Activated T-cell treated with anti-CD3 and anti-CD28 coated beads, Interleukin-2, amount 50 U/mL, for 24 hours (primary cell): Measurements from ENCODE around the gene ACER3.
"Not testable (repeated sequence)": the region's sequence is repeated elsewhere in the genome, so short reads cannot be mapped to it uniquely, and the experiment has no call there.

Experiments used
- DNase-seq: peaks from one replicate; pipeline ENCODE4 v3.0.0-alpha.2; 2020
- H3K27ac Mint-ChIP-seq: 2 replicates; pipeline ENCODE4 v1.8.0; 2020; ENCODE audit warnings: mild to moderate bottlenecking, mixed read lengths
- H3K27me3 Mint-ChIP-seq: 2 replicates; pipeline ENCODE4 v1.8.0; 2020; ENCODE audit warnings: mixed read lengths
- H3K36me3 Mint-ChIP-seq: 2 replicates; pipeline ENCODE4 v1.8.0; 2020; ENCODE audit warnings: low read depth, mixed read lengths
- H3K4me1 Mint-ChIP-seq: 2 replicates; pipeline ENCODE4 v1.8.0; 2020; ENCODE audit warnings: low read depth, mixed read lengths
- H3K4me3 Mint-ChIP-seq: 2 replicates; pipeline ENCODE4 v1.8.0; 2020; ENCODE audit warnings: mild to moderate bottlenecking, moderate library complexity, mixed read lengths
- H3K9me3 Mint-ChIP-seq: 2 replicates; pipeline ENCODE4 v1.8.0; 2020; ENCODE audit warnings: mixed read lengths

The ACER3 gene

DNA sequence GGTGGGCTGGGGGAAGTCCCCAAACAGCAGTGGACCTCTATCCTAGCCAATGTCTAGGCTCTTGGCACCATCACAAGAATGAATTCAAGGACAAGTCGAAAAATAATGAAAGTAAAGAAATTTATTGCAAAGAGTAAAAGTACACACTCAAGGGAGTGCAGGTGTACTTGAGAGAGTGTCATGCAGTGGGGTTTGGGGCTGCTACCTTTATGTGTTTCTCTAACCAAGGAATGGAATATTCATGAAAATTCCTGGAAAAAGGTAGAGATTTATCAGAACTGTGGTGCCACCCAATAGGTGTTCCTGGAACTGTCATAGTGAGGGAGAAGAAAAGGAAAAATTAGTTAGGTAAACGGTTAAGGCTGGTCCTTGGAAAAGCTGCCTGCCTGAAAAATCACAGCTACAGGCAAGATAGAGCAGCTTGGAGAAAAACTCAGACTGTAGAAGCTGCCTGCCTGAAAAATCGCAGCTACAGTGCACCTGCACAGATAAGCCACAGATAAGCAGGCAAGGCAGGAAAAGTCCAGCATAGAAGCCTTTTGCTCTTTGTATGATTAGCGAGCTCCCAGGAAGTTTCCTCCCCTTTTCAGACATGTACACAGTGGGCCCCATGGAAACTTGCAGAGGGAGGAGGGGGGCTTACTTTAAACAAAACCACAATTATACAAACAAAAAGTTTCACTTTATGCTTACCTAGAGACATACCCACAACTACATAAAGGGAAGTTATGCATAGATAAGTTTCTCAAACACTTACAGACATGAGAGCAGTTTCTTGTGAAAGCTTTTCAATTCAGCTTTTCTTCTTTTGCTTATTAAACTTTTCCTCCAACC lies 102.1 kb downstream of the ACER3 start:
- Mint-ChIP-seq H3K4me3 (no peak overlapping the region), H3K27me3 (no peaks in the 10 kb centered on the region), H3K4me1 (peaks cover 3% of the 10 kb centered on the region), H3K27ac (no peak overlapping the region), H3K9me3 (no peaks in the 10 kb centered on the region), H3K36me3 (peaks cover 29% of the 10 kb centered on the region)
- no peak for DNase-seq

DNA sequence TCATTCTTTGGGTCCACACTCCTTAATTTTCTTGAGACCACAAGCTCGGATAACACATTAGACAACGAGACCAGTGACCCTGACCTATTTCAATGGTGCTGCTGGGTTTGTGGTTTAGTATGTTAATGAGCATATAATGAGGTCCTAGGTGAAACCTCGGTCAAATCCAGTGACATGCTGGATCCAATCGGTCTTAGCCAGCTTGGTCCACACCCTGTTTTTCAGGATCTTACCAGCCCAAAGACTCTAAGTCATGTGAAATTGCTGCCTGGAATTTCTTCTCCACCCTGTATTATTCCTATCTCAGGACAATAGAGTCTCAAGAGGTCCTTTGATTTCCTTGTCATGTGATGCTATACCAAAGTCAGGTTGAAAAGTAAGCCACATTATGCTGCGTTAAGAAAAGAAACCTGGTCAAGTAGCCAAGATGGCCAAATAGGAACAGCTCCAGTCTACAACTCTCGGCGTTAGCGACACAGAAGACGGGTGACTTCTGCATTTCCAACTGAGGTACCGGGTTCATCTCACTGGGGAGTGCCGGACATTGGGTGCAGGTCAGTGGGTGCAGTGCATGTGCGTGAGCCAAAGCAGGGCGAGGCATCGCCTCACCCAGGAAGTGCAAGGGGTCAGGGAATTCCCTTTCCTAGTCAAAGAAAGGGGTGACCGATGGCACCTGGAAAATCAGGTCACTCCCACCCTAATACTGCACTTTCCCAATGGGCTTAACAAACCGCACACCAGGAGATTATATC lies 102.9 kb downstream of the ACER3 start:
- not testable (repeated sequence) for H3K9me3 Mint-ChIP-seq, DNase-seq, H3K27ac Mint-ChIP-seq, H3K27me3 Mint-ChIP-seq, H3K4me1 Mint-ChIP-seq, H3K4me3 Mint-ChIP-seq
- peaks cover 29% of the 10 kb centered on the region for H3K36me3 Mint-ChIP-seq

DNA sequence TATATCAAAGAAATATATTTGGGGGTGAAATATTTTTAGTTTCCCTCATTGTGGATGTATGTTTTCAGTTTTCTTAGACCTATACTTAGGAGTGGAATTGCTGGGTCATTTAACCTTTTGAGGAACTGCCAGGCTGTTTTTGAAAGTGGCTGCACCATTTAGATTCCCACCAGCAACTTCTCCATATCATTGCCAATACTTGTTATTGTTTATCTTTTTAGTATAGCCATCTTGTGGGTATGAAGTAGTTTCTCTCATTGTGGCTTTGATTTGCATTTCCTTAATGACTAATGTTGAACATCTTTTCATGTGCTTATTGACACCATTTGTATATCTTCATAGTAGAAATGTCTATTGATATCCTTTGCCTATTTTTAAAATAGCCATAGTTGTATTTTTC lies 111.3 kb downstream of the ACER3 start:
- Mint-ChIP-seq H3K27ac (no peak overlapping the region), H3K4me3 (no peak overlapping the region), H3K27me3 (no peaks in the 10 kb centered on the region), H3K36me3 (peaks cover 11% of the 10 kb centered on the region), H3K9me3 (peaks cover 8% of the 10 kb centered on the region), H3K4me1 (no peaks in the 10 kb centered on the region)
- no peak for DNase-seq

DNA sequence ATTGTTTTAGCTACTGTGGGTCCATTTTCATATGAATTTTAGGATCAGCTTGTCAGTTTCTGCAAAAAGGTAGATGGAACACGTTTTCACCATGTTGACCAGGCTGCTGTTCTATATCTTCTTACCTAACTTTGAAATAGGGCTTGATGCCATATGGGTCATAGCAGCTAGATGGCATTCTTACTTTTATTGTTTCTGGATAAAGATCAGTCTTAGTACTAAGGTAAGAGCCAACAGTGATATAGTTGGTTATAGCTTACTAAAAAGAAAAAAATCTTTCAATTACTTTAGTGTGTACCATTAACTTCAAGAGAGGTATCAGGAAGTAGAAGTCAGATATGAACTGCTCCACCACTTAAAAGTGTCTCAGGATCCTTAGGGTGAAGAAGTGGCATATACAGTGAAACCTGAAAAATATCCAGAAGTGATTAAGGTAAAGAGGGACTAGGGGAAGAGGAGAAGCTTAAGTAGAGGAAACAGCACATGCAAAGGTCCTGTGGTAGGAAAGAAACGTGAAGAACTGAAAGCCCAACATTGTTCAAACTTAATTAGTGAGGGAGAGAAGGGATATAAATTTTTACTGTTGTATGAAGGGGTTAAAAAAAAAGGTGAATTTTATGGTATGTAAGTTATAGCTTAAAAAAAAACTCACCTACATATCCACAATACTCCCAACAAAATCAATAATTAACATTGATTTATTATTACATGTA lies 113.6 kb downstream of the ACER3 start:
- Mint-ChIP-seq H3K36me3 (peaks cover 21% of the 10 kb centered on the region), H3K27ac (no peak overlapping the region)

DNA sequence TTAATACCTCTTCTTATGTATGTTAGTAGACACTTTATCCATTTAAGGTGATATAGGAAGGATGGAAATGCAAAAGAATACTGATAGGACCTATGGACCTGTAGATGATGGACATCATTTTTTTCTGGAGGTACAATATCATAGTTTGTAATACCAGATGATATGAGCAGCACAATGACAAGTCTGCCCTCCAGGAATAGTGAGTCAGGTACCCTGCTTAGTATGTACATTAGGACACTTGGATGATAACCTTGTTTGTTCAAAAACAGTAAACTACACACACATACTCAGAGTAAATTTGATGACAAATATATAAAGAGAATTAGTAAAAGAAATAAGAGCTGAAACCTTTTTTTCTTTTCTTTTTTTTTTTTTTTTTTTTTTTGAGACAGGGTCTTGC lies 114.8 kb downstream of the ACER3 start:
- no peaks in the 10 kb centered on the region for H3K4me1 Mint-ChIP-seq
- H3K36me3 Mint-ChIP-seq: peaks cover 21% of the 10 kb centered on the region
- no peak overlapping the region for H3K27ac Mint-ChIP-seq
- no peak for DNase-seq
- no peaks in the 10 kb centered on the region for H3K27me3 Mint-ChIP-seq
- H3K9me3 Mint-ChIP-seq: peaks cover 16% of the 10 kb centered on the region
- H3K4me3 Mint-ChIP-seq: no peak overlapping the region

More for the DNA sequence above, 113.6 kb downstream of the ACER3 start:
- no peaks in the 10 kb centered on the region for H3K4me1 Mint-ChIP-seq
- H3K27me3 Mint-ChIP-seq: no peaks in the 10 kb centered on the region
- no peak overlapping the region for H3K4me3 Mint-ChIP-seq
- H3K9me3 Mint-ChIP-seq: peaks cover 16% of the 10 kb centered on the region
- no peak for DNase-seq

DNA sequence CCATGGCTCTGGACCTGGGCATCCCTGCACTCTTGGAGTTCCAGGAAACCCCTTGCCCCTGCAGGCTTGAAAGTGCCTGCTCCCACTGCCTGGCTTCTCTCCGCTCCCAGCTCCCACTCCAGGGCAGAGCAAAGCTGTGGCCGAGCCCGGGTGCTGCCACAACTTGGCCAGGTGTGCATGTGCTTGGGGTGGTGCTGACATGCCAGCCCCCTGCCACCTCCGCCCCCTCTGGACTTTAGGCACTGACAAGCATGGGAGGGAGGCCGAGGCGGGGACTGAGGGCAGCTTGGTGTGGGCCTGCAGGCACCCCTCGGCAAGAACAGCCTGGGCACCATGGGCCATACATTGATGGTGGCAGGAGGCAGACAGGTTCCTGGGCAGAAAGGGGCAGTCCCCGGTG lies 117.1 kb downstream of the ACER3 start:
- Mint-ChIP-seq H3K27ac (no peak overlapping the region), H3K4me1 (no peaks in the 10 kb centered on the region), H3K4me3 (no peak overlapping the region), H3K36me3 (peaks cover 18% of the 10 kb centered on the region), H3K9me3 (peaks cover 10% of the 10 kb centered on the region), H3K27me3 (no peaks in the 10 kb centered on the region)
- DNase-seq: no peak

DNA sequence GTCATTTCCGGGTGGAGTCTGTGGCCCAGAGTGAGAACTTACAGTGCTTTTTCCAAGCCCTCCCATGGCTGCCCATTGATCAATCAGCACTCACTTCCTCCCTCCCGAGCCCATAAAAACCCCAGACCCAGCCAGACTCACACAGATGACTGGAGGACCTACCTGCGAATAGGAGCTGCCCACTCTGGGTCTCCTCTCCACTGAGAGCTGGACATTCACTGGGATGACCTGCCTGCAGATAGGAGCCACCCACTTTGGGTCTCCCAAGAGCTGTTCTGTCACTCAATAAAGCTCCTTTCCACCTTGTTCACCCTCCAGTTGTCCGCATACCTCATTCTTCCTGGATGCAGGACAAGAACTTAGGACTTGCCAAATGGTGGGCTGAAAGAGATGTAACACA lies 117.5 kb downstream of the ACER3 start:
- Mint-ChIP-seq H3K9me3 (peaks cover 10% of the 10 kb centered on the region), H3K4me3 (no peak overlapping the region), H3K36me3 (peaks cover 18% of the 10 kb centered on the region), H3K27me3 (no peaks in the 10 kb centered on the region), H3K27ac (no peak overlapping the region), H3K4me1 (no peaks in the 10 kb centered on the region)
- DNase-seq: no peak

DNA sequence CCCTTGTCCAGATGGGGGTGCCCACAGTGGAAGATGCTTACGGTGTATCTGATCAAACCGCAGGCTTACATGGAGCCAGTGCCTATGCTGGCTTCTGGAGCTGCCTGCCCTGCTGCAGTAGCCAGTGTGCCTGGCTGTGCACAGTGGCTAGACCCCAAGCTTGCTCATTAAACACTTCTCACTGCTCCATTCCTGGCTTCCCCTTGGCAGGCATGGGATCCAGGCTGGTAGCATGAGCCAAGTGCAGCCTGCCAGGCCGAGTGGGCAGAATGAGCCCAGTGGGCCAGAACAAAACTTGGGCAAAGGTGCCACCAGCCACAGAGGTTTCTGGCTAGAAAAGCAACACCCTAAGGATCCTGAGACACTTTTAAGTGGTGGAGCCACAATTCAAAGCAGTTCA lies 118.1 kb downstream of the ACER3 start:
- Mint-ChIP-seq H3K27ac (no peak overlapping the region), H3K4me1 (no peaks in the 10 kb centered on the region), H3K4me3 (no peak overlapping the region), H3K9me3 (peaks cover 10% of the 10 kb centered on the region), H3K36me3 (peaks cover 14% of the 10 kb centered on the region), H3K27me3 (no peaks in the 10 kb centered on the region)
- no peak for DNase-seq

DNA sequence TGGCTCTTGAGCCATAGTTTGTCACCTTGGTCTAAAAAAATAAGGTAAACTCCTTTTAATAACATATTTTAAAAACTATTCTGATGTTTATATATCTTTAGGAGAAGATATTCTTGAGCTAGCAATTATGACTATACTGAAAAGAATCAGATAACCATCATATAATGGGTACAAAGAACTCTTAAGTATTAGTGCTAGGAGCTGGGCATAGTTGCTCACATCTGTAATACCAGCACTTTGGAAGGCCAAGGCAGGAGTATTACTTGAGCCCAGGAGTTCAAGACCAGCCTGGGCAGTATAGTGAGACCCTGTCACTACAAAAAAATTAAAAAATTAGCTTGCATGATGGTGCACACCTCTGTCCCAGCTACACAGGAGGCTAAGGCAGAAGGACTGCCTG lies 119.5 kb downstream of the ACER3 start:
- no peaks in the 10 kb centered on the region for H3K27me3 Mint-ChIP-seq
- H3K4me1 Mint-ChIP-seq: no peaks in the 10 kb centered on the region
- H3K36me3 Mint-ChIP-seq: peaks cover 14% of the 10 kb centered on the region
- no peak for DNase-seq
- H3K9me3 Mint-ChIP-seq: peaks cover 10% of the 10 kb centered on the region
- H3K27ac Mint-ChIP-seq: no peak overlapping the region
- H3K4me3 Mint-ChIP-seq: no peak overlapping the region

DNA sequence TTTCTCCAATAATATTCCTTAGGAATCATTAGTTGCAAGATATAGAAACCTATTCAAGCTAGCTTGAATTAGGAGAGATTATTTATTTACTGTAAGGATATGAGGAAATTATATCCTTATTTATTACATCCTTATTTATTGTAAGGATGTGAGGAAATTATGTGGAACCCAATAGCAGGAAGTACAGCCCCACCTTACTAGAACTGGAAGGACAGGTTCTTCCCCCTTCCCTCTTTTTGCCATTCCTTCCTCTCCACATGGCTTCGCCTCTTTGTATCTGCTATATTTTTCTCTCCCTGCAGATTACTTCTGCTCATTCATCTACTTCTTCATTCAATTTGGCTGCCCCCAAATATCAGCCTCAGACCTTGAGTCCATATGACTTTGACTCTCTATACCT lies 124.0 kb downstream of the ACER3 start:
- H3K36me3 Mint-ChIP-seq: peaks cover 4% of the 10 kb centered on the region
- H3K27me3 Mint-ChIP-seq: no peaks in the 10 kb centered on the region
- H3K27ac Mint-ChIP-seq: no peak overlapping the region
- no peak overlapping the region for H3K4me3 Mint-ChIP-seq
- no peak for DNase-seq
- no peaks in the 10 kb centered on the region for H3K9me3 Mint-ChIP-seq
- H3K4me1 Mint-ChIP-seq: no peaks in the 10 kb centered on the region

DNA sequence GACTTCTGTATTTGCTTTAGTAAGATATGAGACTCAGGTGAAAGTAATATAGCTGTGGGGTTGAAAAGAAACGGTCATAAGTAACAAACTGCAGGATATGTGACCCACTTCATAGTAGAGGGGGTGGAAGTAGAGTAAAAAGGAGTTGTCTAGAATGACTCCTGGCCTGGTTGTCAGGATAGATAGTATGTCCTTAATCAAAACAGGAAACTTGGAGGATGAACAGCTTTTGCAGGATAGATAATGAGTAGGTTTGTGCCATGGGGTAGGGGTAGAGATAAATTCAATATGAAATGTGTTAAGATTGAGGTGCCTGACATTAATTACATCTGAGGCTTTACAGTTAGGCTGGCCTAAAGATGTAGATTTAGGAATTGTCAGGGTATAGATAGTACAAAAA lies 126.5 kb downstream of the ACER3 start:
- no peak for DNase-seq
- Mint-ChIP-seq H3K27me3 (no peaks in the 10 kb centered on the region), H3K36me3 (peaks cover 9% of the 10 kb centered on the region), H3K4me1 (no peaks in the 10 kb centered on the region), H3K9me3 (no peaks in the 10 kb centered on the region), H3K27ac (no peak overlapping the region), H3K4me3 (no peak overlapping the region)

DNA sequence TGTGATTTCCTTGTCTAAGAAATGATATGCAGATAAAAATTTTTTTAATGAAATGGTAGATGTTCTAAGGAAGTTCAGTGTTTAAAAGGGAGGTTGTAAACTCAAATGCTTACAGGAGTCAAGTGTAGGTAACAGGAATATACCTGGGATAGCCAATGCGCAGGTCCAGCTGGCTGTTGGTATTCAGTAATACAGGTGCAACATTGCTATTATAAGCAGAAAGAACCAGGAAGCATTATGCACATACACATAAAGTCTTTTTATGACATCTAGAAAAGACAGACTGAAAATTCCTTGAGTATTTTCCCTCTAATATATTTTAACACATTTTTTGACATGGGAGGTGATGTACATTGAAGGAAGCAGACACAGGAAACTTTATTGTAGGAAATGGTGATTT lies 129.9 kb downstream of the ACER3 start:
- no peak overlapping the region for H3K27ac Mint-ChIP-seq
- peaks cover 9% of the 10 kb centered on the region for H3K36me3 Mint-ChIP-seq
- no peaks in the 10 kb centered on the region for H3K4me1 Mint-ChIP-seq
- H3K9me3 Mint-ChIP-seq: no peaks in the 10 kb centered on the region
- DNase-seq: no peak
- no peak overlapping the region for H3K4me3 Mint-ChIP-seq
- H3K27me3 Mint-ChIP-seq: no peaks in the 10 kb centered on the region

DNA sequence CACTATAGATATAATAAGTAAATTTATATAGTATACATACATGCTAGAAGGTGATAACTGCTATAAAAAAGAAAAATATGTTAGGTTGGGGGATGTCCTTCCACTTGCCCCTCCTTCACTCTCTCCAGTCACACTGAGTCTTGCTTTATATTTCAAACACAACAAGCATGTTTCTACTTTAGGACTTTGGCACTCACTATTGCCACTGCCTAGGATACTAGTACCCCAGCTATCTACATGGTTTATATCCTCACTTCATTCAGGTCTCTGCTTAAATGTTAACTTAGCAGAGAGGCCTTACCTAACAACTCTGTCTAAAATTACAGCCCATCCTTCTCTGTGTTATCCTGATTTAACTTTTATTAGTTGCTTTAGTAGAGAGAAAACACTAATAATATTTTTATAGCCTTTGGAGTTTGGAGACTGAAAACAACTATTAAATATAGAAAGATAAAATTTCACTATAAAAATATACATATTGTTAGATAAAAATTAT lies 134.4 kb downstream of the ACER3 start:
- H3K4me1 Mint-ChIP-seq: no peaks in the 10 kb centered on the region
- DNase-seq: no peak
- peaks cover 14% of the 10 kb centered on the region for H3K36me3 Mint-ChIP-seq
- H3K9me3 Mint-ChIP-seq: no peaks in the 10 kb centered on the region
- H3K4me3 Mint-ChIP-seq: no peak overlapping the region
- H3K27ac Mint-ChIP-seq: no peak overlapping the region
- H3K27me3 Mint-ChIP-seq: no peaks in the 10 kb centered on the region

DNA sequence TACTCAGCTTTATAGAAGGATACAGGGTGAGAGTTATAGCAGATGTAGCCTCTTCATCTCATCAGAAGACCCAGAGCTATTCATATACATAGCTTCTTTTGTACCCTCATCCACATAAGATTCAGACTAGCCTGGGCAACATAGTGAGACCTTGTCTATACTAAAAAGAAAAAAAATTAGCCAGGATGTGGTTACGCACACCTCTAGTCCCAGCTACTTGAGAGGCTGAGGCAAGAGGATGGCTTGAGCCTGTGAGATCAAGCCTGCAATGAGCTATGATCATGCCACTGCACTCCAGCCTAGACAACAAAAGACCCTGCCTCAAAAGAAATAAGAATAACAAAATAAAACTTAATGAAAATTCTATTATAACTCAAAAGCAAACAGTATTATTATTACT lies 136.8 kb downstream of the ACER3 start:
- H3K27me3 Mint-ChIP-seq: no peaks in the 10 kb centered on the region
- peaks cover 10% of the 10 kb centered on the region for H3K36me3 Mint-ChIP-seq
- H3K4me3 Mint-ChIP-seq: no peak overlapping the region
- H3K9me3 Mint-ChIP-seq: no peaks in the 10 kb centered on the region
- no peak overlapping the region for H3K27ac Mint-ChIP-seq
- DNase-seq: no peak
- H3K4me1 Mint-ChIP-seq: no peaks in the 10 kb centered on the region

DNA sequence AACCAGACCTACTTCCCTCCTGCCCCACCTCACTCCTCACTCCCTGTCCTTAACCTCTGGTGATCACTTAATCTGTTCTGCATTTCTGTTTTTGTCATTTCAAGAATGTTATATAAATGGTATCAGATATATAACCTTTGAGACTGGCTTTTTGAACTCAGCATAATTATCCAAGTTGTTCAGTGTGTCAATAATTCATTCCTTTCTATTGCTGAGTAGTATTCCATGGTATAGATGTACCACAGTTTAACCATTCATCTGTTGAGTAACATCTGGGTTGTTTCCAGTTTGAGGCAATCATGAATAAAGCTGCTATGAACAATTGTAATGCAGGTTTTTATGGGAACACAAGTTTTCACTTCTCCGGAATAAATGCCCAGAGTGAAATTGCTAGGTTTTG lies 138.9 kb downstream of the ACER3 start:
- Mint-ChIP-seq H3K4me3 (no peak overlapping the region), H3K27me3 (no peaks in the 10 kb centered on the region), H3K27ac (no peak overlapping the region), H3K4me1 (no peaks in the 10 kb centered on the region), H3K9me3 (no peaks in the 10 kb centered on the region), H3K36me3 (peaks cover 10% of the 10 kb centered on the region)
- DNase-seq: no peak
